GM12892 (cell line): ENCODE data around the gene RAB27B.

Experiments used
- POLR2A ChIP-seq: IDR thresholded peaks from 2 replicates; pipeline ENCODE4 v1.6.1; 2011; ENCODE audit warnings: low read depth, low read length, control low read depth
- POLR2AphosphoS5 ChIP-seq: IDR thresholded peaks from 2 replicates; pipeline ENCODE4 v1.6.1; 2011; ENCODE audit warnings: low read depth, low read length, control low read depth
- TAF1 ChIP-seq: IDR thresholded peaks from 2 replicates; pipeline ENCODE4 v1.6.1; 2011; ENCODE audit warnings: low read depth, mild to moderate bottlenecking, control low read depth, low read length, borderline replicate concordance

- TF ChIP-seq POLR2A, result no peak
- no peak for TF ChIP-seq POLR2AphosphoS5
- TF ChIP-seq TAF1, result no peak
Measured at GRCh38 chr18:54822872-54823845, 5.1 kb upstream of the RAB27B start.
